GM12878 (cell line): ENCODE measurements around the gene HS1BP3. TPM values are rescaled to one million over a fixed set of nuclear protein-coding genes. Genes with fewer than 3 reads are reported as not detected.

ENCODE experiments used
- ATAC-seq: fragments of 200-7000 bp; cut with Tn5 transposase; 3 replicates; pipeline ENCODE4 v1.9.1; 2020; ENCODE audit warnings: mild to moderate bottlenecking, moderate library complexity
- BruUV-seq: library from RNA; stranded (reverse); fragments of 400-500 nt; replicated peaks from 2 replicates; lab custom pipeline; 2021; lab: Mats Ljungman, UMichigan
- CTCF ChIA-PET: fragments of 300-600 bp; sonication (Branson Sonifier 250); formaldehyde crosslinking; extraction: SDS; loops from one replicate; lab custom pipeline; 2021; ENCODE audit warnings: inconsistent platforms; lab: Yijun Ruan, JAX
- POLR2A ChIA-PET: fragments of 350-600 bp; formaldehyde crosslinking; extraction: SDS; loops from one replicate; lab custom pipeline; 2021; ENCODE audit warnings: inconsistent platforms; lab: Charles Lee
- RAD21 ChIA-PET: fragments of 300-600 bp; sonication (Branson Sonifier 250); formaldehyde crosslinking; loops from one replicate; lab custom pipeline; 2023; ENCODE audit warnings: antibody characterized with exemption; ENCODE audit not compliant: unreplicated experiment; lab: Charles Lee
- SMC1A ChIA-PET: fragments of 300-600 bp; sonication (Branson Sonifier 250); formaldehyde crosslinking; loops from one replicate; lab custom pipeline; 2023; ENCODE audit not compliant: unreplicated experiment, uncharacterized antibody; lab: Charles Lee
- DNase-seq: peaks from one replicate; pipeline ENCODE4 v3.0.0-alpha.2; 2011; ENCODE audit warnings: low read depth, low spot score
- FAIRE-seq: peaks from 3 replicates; lab custom pipeline; 2011; peaks lifted over from hg19 to GRCh38; lab: Jason Lieb, UNC
- H2AFZ ChIP-seq: 2 replicates; pipeline ENCODE4 v1.6.0; 2011; ENCODE audit warnings: low read depth, low read length, control low read depth; ENCODE audit not compliant: control insufficient read depth
- H3K27ac ChIP-seq: 2 replicates; pipeline ENCODE4 v1.5.1; 2011; ENCODE audit warnings: control low read depth; ENCODE audit not compliant: control insufficient read depth, insufficient read depth
- H3K27me3 ChIP-seq, 2 experiments: replicated peaks in 1 of 2; 2 replicates each; pipeline versions ENCODE4 v1.6.0 to v1.6.1; 2011; ENCODE audit warnings: low read length in 1 of 2; ENCODE audit not compliant: control insufficient read depth in 2 of 2, insufficient read depth in 2 of 2
- H3K36me3 ChIP-seq, 2 experiments: 2 replicates each; pipeline ENCODE4 v1.5.1; 2011; ENCODE audit warnings: low read length in 1 of 2; ENCODE audit not compliant: control insufficient read depth in 2 of 2, insufficient read depth in 2 of 2
- H3K4me1 ChIP-seq: 2 replicates; pipeline ENCODE4 v1.6.1; 2011; ENCODE audit warnings: mild to moderate bottlenecking, low read length, moderate library complexity, mixed read lengths; ENCODE audit not compliant: control insufficient read depth, insufficient read depth
- H3K4me2 ChIP-seq: 2 replicates; pipeline ENCODE4 v1.6.0; 2011; ENCODE audit warnings: control low read depth; ENCODE audit not compliant: control insufficient read depth, insufficient read depth
- H3K4me3 ChIP-seq: fragments of 200-600 bp; sonication (generic); 2 replicates; pipeline ENCODE4 v1.5.1; 2016
- H3K79me2 ChIP-seq: 2 replicates; pipeline ENCODE4 v1.6.0; 2011; ENCODE audit warnings: low read length; ENCODE audit not compliant: control insufficient read depth, insufficient read depth
- H3K9ac ChIP-seq: 2 replicates; pipeline ENCODE4 v1.8.0; 2011; ENCODE audit warnings: low read length, control low read depth, mixed read lengths; ENCODE audit not compliant: control insufficient read depth, insufficient read depth
- H3K9me3 ChIP-seq: replicated peaks from 3 replicates; pipeline ENCODE4 v1.5.1; 2011; ENCODE audit warnings: mild to moderate bottlenecking, low read length; ENCODE audit not compliant: control insufficient read depth, insufficient read depth
- H4K20me1 ChIP-seq: 2 replicates; pipeline ENCODE4 v1.6.0; 2011; ENCODE audit not compliant: control insufficient read depth, insufficient read depth
- ATF7 ChIP-seq: fragments of 450-650 bp; IDR thresholded peaks from 2 replicates; pipeline ENCODE4 v1.6.1; 2016; ENCODE audit warnings: low read depth, mild to moderate bottlenecking
- BRCA1 ChIP-seq: IDR thresholded peaks from 2 replicates; pipeline ENCODE4 v1.6.1; 2011; ENCODE audit warnings: low read depth, low read length, improper control_type of control experiment
- CBX5 ChIP-seq: sonication (generic); IDR thresholded peaks from 2 replicates; pipeline ENCODE4 v1.6.1; 2016; ENCODE audit warnings: low read depth, moderate library complexity, mild to moderate bottlenecking, inconsistent platforms
- HSF1 ChIP-seq: fragments of 150-350 bp; IDR thresholded peaks from 2 replicates; pipeline ENCODE4 v1.6.1; 2014; ENCODE audit warnings: mild to moderate bottlenecking, low read depth, low read length
- IKZF2 ChIP-seq, 2 experiments: fragments of 450-650 bp; IDR thresholded peaks; 2 replicates each; pipeline ENCODE4 v1.6.1; 2017; ENCODE audit warnings: mild to moderate bottlenecking in 2 of 2, moderate library complexity in 2 of 2
- NFXL1 ChIP-seq: fragments of 450-650 bp; IDR thresholded peaks from 2 replicates; pipeline ENCODE4 v1.6.1; 2017; ENCODE audit warnings: antibody characterized with exemption, mild to moderate bottlenecking, borderline replicate concordance
- RCOR1 ChIP-seq: conservative IDR thresholded peaks from 2 replicates; pipeline ENCODE4 v1.6.1; 2012; ENCODE audit warnings: low read depth, low read length, improper control_type of control experiment
- SMAD5 ChIP-seq: IDR thresholded peaks from 2 replicates; pipeline ENCODE4 v1.6.1; 2016; ENCODE audit warnings: antibody characterized with exemption, low read depth
- SMC3 ChIP-seq: IDR thresholded peaks from 2 replicates; pipeline ENCODE4 v1.6.1; 2011; ENCODE audit warnings: low read length, improper control_type of control experiment, borderline replicate concordance
- USF1 ChIP-seq: IDR thresholded peaks from 2 replicates; pipeline ENCODE4 v1.6.1; 2011; ENCODE audit warnings: borderline replicate concordance, low read depth, mild to moderate bottlenecking, moderate library complexity, mixed read lengths, low read length; ENCODE audit not compliant: insufficient read depth; ENCODE audit errors: extremely low read length
- WGBS: methylation state at CpG from one replicate; pipeline ENCODE4 v1.1.6; 2016; ENCODE audit warnings: low lambda C conversion rate; ENCODE audit not compliant: insufficient replicate concordance, insufficient coverage; ENCODE audit errors: missing lambda C conversion rate; 5-methylcytosine and 5-hydroxymethylcytosine counted together
- in situ Hi-C: fragments of 300-500 bp; cut with MboI; formaldehyde crosslinking; loops from 9 replicates; pipeline ENCODE4 v1.14.3; 2018; ENCODE audit warnings: mixed read lengths
- intact Hi-C: fragments of 100-400 bp; cut with micrococcal nuclease; formaldehyde crosslinking; loops from one replicate; pipeline ENCODE4 v1.14.2; 2022; ENCODE audit not compliant: unreplicated experiment
- polyA plus RNA-seq, 11 experiments: library from polyadenylated mRNA; depleted of rRNA in 4 of 11; unstranded in 6 of 11; stranded (reverse) in 5 of 11; fragments of >200 nt; fragmentation: Nextera tagmentation in 4 of 11; fragmentation: Illumina TruSeq in 1 of 11; extraction: Ambion mirVana in 4 of 11; extraction: Trizol in 1 of 11; gene quantifications; 1 replicate in 1 of 11; 2 replicates in 10 of 11; pipeline versions ENCODE4 v1.2.1 to v1.2.3, GENCODE V29; 2011 to 2016; ENCODE audit warnings: inconsistent platforms in 2 of 11, missing spikeins in 2 of 11, low read depth in 1 of 11
- total RNA-seq, 4 experiments: library from RNA; depleted of rRNA in 3 of 4; stranded (reverse); fragments of >200 nt in 3 of 4; fragmentation: Illumina TruSeq in 1 of 4; extraction: Trizol in 1 of 4; gene quantifications; 2 replicates each; pipeline versions ENCODE4 v1.2.1 to v1.2.3, GENCODE V29; 2013 to 2021

HS1BP3 gene
- total and polyA plus RNA-seq, 10 of the 15 experiments (the other 5 are each of a cell fraction or from before 2014, with no cell fraction given) = 0.47 to 7.2 (median 4.6) TPM

GRCh38 chr2:20623241-20623640, 27.7 kb downstream of the HS1BP3 start:
- Histone ChIP-seq H3K27me3 (no peaks in the 10 kb centered on the region), H3K27ac (no peak overlapping the region), H3K4me3 (no peak overlapping the region), H3K9me3 (no peaks in the 10 kb centered on the region), H3K36me3 (no peaks in the 10 kb centered on the region), H3K4me1 (no peaks in the 10 kb centered on the region), H3K4me2 (no peak overlapping the region), H3K9ac (no peak overlapping the region), H2AFZ (no peak overlapping the region), H4K20me1 (no peaks in the 10 kb centered on the region), H3K79me2 (no peaks in the 10 kb centered on the region)
- ChIA-PET SMC1A (no interaction called here), POLR2A (no interaction called here), CTCF (no interaction called here), RAD21 (no interaction called here)
- WGBS = 82% methylated on average over 9 of the region's 10 CpGs
- in situ Hi-C loops = no loop called here
- intact Hi-C loops = no loop called here
- ATAC-seq (no peak), DNase-seq (no peak), FAIRE-seq (no peak)
- no peak for TF ChIP-seq BRCA1
- no peak for TF ChIP-seq HSF1
- no peak for TF ChIP-seq NFXL1
- no peak for TF ChIP-seq RCOR1
- no peak for TF ChIP-seq SMC3
- TF ChIP-seq ATF7 = no peak
- no peak for TF ChIP-seq CBX5
- TF ChIP-seq SMAD5 = no peak
- no peak for TF ChIP-seq IKZF2 (IDR thresholded peaks at IDR 0.05)
- TF ChIP-seq USF1 = no peak
- no TSS peak for BruUV-seq
